Mononuclear cell (primary cell): ENCODE data around the gene GNB3. TPM values are rescaled to one million over a fixed set of nuclear protein-coding genes. Genes with fewer than 3 reads are reported as not detected.
A peak's percentile ranks its signal among the peaks of the same experiment; 100 is the strongest.

ENCODE experiments used
- H3K27me3 ChIP-seq: 2 replicates; pipeline ENCODE4 v1.6.0; 2011; ENCODE audit warnings: low read length, control low read depth; ENCODE audit not compliant: insufficient read depth
- H3K4me1 ChIP-seq: 2 replicates; pipeline ENCODE4 v1.5.1; 2011; ENCODE audit warnings: mild to moderate bottlenecking, low read length, control low read depth; ENCODE audit not compliant: insufficient read depth
- H3K4me3 ChIP-seq: 2 replicates; pipeline ENCODE4 v1.5.1; 2011; ENCODE audit warnings: mild to moderate bottlenecking, low read length, moderate library complexity
- H3K9me3 ChIP-seq: 2 replicates; pipeline ENCODE4 v1.5.1; 2011; ENCODE audit warnings: low read depth, mild to moderate bottlenecking, control low read depth, low read length
- total RNA-seq: library from RNA; depleted of rRNA; stranded (reverse); fragments of >200 nt; gene quantifications from one replicate; pipeline ENCODE4 v1.2.3, GENCODE V29; 2012

GNB3 gene
- total RNA-seq, 1 donor, result 0.21 TPM

GRCh38 chr12:6839482-6840201, 1.1 kb upstream of the GNB3 start:
- Histone ChIP-seq H3K9me3 (no peaks in the 10 kb centered on the region), H3K4me1 (peaks cover 4% of the 10 kb centered on the region), H3K27me3 (no peaks in the 10 kb centered on the region), H3K4me3 (no peak overlapping the region)

GRCh38 chr12:6840330-6840729, 395 bp upstream of the GNB3 start:
- Histone ChIP-seq H3K4me1 (peaks cover 4% of the 10 kb centered on the region), H3K9me3 (no peaks in the 10 kb centered on the region), H3K27me3 (no peaks in the 10 kb centered on the region), H3K4me3 (no peak overlapping the region)

- no peaks in the 10 kb centered on the region for H3K9me3 ChIP-seq
- H3K27me3 ChIP-seq, result no peaks in the 10 kb centered on the region
- no peak overlapping the region for H3K4me3 ChIP-seq
- no peaks in the 10 kb centered on the region for H3K4me1 ChIP-seq
Measured at GRCh38 chr12:6842075-6842474, 1.4 kb downstream of the GNB3 start.

- no peaks in the 10 kb centered on the region for H3K9me3 ChIP-seq
- H3K4me3 ChIP-seq, result no peak overlapping the region
- no peaks in the 10 kb centered on the region for H3K4me1 ChIP-seq
- H3K27me3 ChIP-seq, result no peaks in the 10 kb centered on the region
Measured at GRCh38 chr12:6843118-6843902, 2.6 kb downstream of the GNB3 start.

GRCh38 chr12:6845395-6845794, 4.7 kb downstream of the GNB3 start:
- Histone ChIP-seq H3K9me3 (no peaks in the 10 kb centered on the region), H3K4me3 (no peak overlapping the region), H3K4me1 (peaks cover 12% of the 10 kb centered on the region), H3K27me3 (no peaks in the 10 kb centered on the region)

GRCh38 chr12:6846316-6846869, 5.7 kb downstream of the GNB3 start:
- Histone ChIP-seq H3K9me3 (no peaks in the 10 kb centered on the region), H3K4me1 (peaks cover 20% of the 10 kb centered on the region), H3K4me3 (no peak overlapping the region), H3K27me3 (no peaks in the 10 kb centered on the region)

- peaks cover 21% of the 10 kb centered on the region for H3K4me1 ChIP-seq
- no peak overlapping the region for H3K4me3 ChIP-seq
- no peaks in the 10 kb centered on the region for H3K9me3 ChIP-seq
- no peaks in the 10 kb centered on the region for H3K27me3 ChIP-seq
Measured at GRCh38 chr12:6847676-6848075, 7.0 kb downstream of the GNB3 start.

- H3K4me1 ChIP-seq, result peaks cover 39% of the 10 kb centered on the region
- H3K4me3 ChIP-seq, result no peak overlapping the region
- H3K27me3 ChIP-seq, result no peaks in the 10 kb centered on the region
- no peaks in the 10 kb centered on the region for H3K9me3 ChIP-seq
Measured at GRCh38 chr12:6849427-6849826, 8.7 kb downstream of the GNB3 start.

- H3K9me3 ChIP-seq, result no peaks in the 10 kb centered on the region
- H3K4me1 ChIP-seq, result peaks cover 39% of the 10 kb centered on the region
- no peaks in the 10 kb centered on the region for H3K27me3 ChIP-seq
- no peak overlapping the region for H3K4me3 ChIP-seq
Measured at GRCh38 chr12:6849976-6850560, 9.3 kb downstream of the GNB3 start.

GRCh38 chr12:6850796-6851152, 10.0 kb downstream of the GNB3 start:
- Histone ChIP-seq H3K27me3 (no peaks in the 10 kb centered on the region), H3K9me3 (no peaks in the 10 kb centered on the region), H3K4me1 (peaks cover 39% of the 10 kb centered on the region), H3K4me3 (no peak overlapping the region)

- Histone ChIP-seq H3K27me3 (no peaks in the 10 kb centered on the region), H3K4me3 (peak within 1 kb of the TSS; percentile 74), H3K9me3 (no peaks in the 10 kb centered on the region), H3K4me1 (peaks cover 39% of the 10 kb centered on the region)
Measured at GRCh38 chr12:6851153-6851920, 10.6 kb downstream of the GNB3 start, which contains the start of gene CDCA3. TSS of gene CDCA3 (minus strand) at chr12:6851286. CDS start at chr12:6850952, 334 bp downstream.

GRCh38 chr12:6851921-6852650, 11.4 kb downstream of the GNB3 start, which contains the start of gene USP5:
TSS of gene USP5 (plus strand) at chr12:6852150. CDS start at chr12:6852180, 30 bp downstream.
- Histone ChIP-seq H3K4me3 (peak within 1 kb of the TSS; percentile 74), H3K9me3 (no peaks in the 10 kb centered on the region), H3K27me3 (no peaks in the 10 kb centered on the region), H3K4me1 (peaks cover 39% of the 10 kb centered on the region)

- no peaks in the 10 kb centered on the region for H3K27me3 ChIP-seq
- peaks cover 39% of the 10 kb centered on the region for H3K4me1 ChIP-seq
- peak overlapping the region; percentile 74 for H3K4me3 ChIP-seq
- H3K9me3 ChIP-seq, result no peaks in the 10 kb centered on the region
Measured at GRCh38 chr12:6852651-6853354, 12.1 kb downstream of the GNB3 start.
